GM19468 (cell line): ENCODE measurements around the gene SPOUT1.
"Not testable (repeated sequence)": the region's sequence is repeated elsewhere in the genome, so short reads cannot be mapped to it uniquely, and the experiment has no call there.

Experiments
- ATAC-seq: cut with Tn5 transposase; IDR thresholded peaks from one replicate; pipeline ENCODE4 v1.9.1; 2021; ENCODE audit warnings: mild to moderate bottlenecking, moderate library complexity, moderate number of reproducible peaks; ENCODE audit not compliant: unreplicated experiment; ENCODE audit errors: extremely low read depth

Gene SPOUT1

GRCh38 chr9:128782669-128783068 lies 46.9 kb downstream of the SPOUT1 start:
- no peak for ATAC-seq

GRCh38 chr9:128781187-128782070 lies 48.2 kb downstream of the SPOUT1 start:
- no peak for ATAC-seq

- ATAC-seq, result not testable (repeated sequence)
These were observed 49.5 kb downstream of the SPOUT1 start for GRCh38 chr9:128780093-128780492.

- ATAC-seq, result no peak
These were observed 54.8 kb downstream of the SPOUT1 start for GRCh38 chr9:128774804-128775203.

GRCh38 chr9:128773049-128773448 lies 56.5 kb downstream of the SPOUT1 start:
- no peak for ATAC-seq

- ATAC-seq, result peak; percentile 65
These were observed 57.7 kb downstream of the SPOUT1 start, which contains the start of gene ZER1 for GRCh38 chr9:128771745-128772519. Gene ZER1, minus strand, starts transcription at chr9:128771927. Its CDS starts 16,362 bp downstream, at chr9:128755565.

GRCh38 chr9:128771094-128771721 lies 58.4 kb downstream of the SPOUT1 start:
- no peak for ATAC-seq

- ATAC-seq, result no peak
These were observed 59.1 kb downstream of the SPOUT1 start for GRCh38 chr9:128770286-128771030.
